GM20000 (cell line): Measurements from ENCODE around the gene PIN1.
"Not testable (repeated sequence)": the region's sequence is repeated elsewhere in the genome, so short reads cannot be mapped to it uniquely, and the experiment has no call there.

Experiments used
- DNase-seq: peaks from one replicate; pipeline ENCODE4 v3.0.0; 2012; ENCODE audit warnings: low spot score
- TF ChIP-seq, protein P1 (sequence below): IDR thresholded peaks from 2 replicates; pipeline ENCODE4 v1.5.1; 2012; ENCODE audit warnings: mild to moderate bottlenecking, control low read depth; ENCODE audit errors: extremely low read depth, missing control alignments

PIN1 gene

GRCh38 chr19:9819596-9819909 is 15.6 kb upstream of the PIN1 start:
- no peak for DNase-seq

DNA sequence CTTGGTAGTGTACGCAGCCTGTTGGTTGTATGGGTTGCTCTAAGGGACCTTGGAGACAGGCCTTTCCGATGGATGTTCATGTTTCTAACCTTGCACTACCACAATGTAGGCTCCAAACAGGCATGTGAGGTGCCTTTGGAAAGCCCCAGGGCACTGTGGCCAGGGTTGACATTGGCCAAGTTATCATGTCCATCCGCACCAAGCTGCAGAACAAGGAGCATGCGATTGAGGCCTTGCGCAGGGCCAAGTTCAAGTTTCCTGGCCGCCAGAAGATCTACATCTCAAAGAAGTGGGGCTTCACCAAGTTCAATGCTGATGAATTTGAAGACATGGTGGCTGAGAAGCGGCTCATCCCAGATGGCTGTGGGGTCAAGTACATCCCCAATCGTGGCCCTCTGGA is 15.1 kb upstream of the PIN1 start:
- not testable (repeated sequence) for DNase-seq

More at GRCh38 chr19:9819596-9819909, 15.6 kb upstream of the PIN1 start:
- TF ChIP-seq, protein P1, sequence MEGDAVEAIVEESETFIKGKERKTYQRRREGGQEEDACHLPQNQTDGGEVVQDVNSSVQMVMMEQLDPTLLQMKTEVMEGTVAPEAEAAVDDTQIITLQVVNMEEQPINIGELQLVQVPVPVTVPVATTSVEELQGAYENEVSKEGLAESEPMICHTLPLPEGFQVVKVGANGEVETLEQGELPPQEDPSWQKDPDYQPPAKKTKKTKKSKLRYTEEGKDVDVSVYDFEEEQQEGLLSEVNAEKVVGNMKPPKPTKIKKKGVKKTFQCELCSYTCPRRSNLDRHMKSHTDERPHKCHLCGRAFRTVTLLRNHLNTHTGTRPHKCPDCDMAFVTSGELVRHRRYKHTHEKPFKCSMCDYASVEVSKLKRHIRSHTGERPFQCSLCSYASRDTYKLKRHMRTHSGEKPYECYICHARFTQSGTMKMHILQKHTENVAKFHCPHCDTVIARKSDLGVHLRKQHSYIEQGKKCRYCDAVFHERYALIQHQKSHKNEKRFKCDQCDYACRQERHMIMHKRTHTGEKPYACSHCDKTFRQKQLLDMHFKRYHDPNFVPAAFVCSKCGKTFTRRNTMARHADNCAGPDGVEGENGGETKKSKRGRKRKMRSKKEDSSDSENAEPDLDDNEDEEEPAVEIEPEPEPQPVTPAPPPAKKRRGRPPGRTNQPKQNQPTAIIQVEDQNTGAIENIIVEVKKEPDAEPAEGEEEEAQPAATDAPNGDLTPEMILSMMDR: no peak

GRCh38 chr19:9823816-9824215 is 11.3 kb upstream of the PIN1 start:
- DNase-seq: no peak
- TF ChIP-seq, protein P1: no peak

- TF ChIP-seq, protein P1: no peak
- peak; percentile 89 for DNase-seq
Measured at GRCh38 chr19:9827289-9828238, 7.6 kb upstream of the PIN1 start, which contains the start of gene UBL5. UBL5 (plus strand) TSS chr19:9827918; CDS start chr19:9828338, 420 bp downstream.

DNA sequence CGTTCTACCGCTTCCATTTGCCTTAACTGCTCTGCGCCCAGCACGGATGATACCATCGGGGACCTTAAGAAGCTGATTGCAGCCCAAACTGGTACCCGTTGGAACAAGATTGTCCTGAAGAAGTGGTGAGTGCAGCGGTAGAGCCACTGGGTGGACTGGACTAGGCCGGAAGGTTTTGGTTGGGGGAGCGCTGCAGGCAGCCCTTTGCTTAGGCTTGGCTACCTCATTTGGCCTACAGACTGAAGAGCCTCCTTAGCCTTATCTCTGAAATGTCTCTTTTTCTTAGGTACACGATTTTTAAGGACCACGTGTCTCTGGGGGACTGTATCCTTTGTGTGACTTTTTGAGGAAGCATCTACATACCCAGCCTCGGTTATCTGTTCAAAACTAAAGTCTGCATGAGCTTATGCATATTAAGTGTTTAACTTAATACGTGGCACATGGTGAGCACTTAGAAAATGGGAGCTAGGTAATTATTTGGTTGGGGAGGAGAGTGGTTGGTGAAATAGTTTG is 6.5 kb upstream of the PIN1 start:
- TF ChIP-seq, protein P1: no peak
- no peak for DNase-seq

DNA sequence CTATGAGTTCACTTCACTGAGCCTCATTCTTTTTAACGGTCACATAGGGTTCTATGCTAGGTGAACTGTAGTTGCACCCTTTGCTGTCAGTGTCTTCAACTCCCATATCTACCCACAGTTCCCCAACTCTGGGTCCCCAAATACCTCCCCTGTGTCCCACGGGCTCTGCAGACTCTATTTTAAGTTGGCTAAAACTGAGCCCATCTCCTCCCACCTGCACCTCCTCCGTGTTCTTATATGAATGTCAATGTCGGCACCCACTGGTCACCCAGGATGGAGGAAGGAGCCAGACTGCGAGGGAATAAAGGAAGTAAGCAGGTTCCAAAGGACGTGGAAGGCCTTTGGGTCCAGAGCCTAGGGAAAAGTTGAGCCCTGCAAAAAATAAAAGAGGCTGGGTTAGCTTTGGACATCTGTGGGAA is 802 bp upstream of the PIN1 start:
- DNase-seq: no peak

GRCh38 chr19:9835507-9835949 is 410 bp downstream of the PIN1 start:
- no peak for DNase-seq

More for the DNA sequence above, 802 bp upstream of the PIN1 start:
- TF ChIP-seq, protein P1: no peak

More at GRCh38 chr19:9835507-9835949, 410 bp downstream of the PIN1 start:
- TF ChIP-seq, protein P1: no peak
